Stimulated activated CD8-positive, alpha-beta memory T cell treated with anti-CD3 and anti-CD28 coated beads, Interleukin-15, amount 100 ng/mL, for 48 hours (primary cell): ENCODE measurements around the gene TBL1XR1.
"Not testable (repeated sequence)": the region's sequence is repeated elsewhere in the genome, so short reads cannot be mapped to it uniquely, and the experiment has no call there.

Experiments used
- DNase-seq, 2 donors: peaks; one replicate each; pipeline ENCODE4 v3.0.0-alpha.2; 2020; ENCODE audit warnings: low read depth in 2 of 2

The TBL1XR1 gene

DNA sequence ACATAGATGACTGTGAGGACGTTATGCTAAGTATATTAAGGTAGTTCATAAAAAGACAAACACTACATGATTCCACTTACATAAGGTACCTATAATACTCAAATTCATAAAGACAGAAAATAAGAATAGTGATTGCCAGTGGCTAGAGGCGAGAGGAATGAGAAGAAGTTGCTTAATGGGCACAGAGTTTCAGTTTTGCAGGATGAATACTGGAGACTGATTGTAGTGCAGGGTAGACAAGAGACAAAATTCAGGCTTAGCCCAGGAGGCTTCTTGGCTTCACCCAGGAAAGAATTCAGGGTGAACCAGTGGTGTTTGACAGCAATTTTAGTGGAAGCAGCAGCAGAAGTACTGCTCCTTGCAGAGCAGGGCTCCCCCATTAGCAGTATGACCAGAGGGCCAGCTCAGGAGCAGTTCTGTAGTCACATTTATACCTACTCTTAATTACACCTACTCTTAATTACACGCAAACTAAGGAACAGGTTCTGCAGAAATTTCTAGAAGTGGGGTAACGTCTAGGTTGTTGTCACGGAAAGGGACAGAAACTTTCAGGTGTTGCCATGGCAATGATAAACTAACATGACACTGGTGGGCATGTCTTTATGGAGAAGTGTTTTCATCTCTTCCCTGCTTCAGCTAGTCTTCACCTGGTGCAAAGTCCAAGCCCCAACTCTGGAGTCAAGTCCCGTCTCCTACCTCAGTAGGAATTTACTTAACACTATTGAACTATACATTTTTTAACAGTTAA is 55.2 kb downstream of the TBL1XR1 start:
- no peak for DNase-seq

DNA sequence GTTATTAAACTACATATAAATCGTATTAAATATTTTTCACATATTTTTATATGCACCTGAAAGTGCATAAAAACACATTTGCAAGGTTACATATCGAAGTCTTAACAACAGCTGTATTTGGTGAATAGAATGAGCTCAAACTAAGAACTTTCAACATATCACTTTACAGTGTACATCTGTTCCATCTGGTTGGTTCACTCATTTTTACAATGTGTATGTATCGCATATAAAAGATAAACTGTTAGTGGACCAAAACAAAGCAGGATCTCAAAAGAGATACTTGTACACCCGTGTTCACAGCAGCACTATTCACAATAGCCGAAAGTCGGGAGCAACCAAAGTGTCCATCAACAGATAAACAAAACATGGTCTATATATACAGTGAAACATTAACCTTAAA is 55.8 kb downstream of the TBL1XR1 start:
- no peak for DNase-seq

GRCh38 chr3:177139220-177139619 is 58.1 kb downstream of the TBL1XR1 start:
- DNase-seq: not testable (repeated sequence)

DNA sequence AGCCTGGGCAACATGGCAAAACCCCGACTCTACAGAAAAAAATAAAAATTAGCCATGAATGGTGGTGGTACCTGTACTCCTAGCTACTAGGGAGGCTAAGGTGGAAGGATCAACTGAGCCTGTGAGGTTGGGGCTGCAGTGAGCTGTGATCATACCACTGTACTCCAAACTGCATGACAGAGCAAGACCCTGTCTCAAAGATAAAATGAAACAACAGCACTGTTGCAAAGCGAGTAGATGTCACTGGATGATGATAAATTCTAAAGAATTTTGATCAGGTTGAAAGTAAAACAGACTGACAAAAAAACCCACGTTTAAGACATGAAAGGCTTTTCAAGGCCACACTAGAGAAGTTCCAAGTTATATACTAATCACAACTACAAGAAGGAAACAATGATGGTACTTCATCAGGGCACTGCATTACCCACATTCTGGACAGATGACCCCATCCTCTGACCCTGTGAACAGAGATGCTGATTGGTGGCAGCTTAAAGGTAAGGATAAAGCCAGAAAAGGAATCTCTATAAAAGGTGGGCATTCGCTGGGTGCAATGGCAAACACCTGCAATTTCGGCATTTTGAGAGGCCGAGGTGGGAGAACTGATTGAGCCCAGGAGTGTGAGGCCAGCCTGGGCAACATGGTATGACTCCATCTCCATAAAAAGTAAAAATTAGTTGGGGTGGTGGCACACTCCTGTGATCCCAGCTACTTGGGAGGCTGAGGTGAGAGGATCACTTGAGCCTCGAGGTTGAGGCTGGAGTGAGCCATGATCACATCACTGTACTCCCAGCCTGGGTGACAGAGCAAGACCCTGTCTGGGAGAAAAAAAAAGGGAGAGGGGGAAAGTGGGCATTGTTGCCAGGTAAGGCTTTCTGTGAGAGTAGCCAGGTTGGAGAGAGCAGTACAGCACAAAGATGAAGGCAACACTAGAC is 59.2 kb downstream of the TBL1XR1 start:
- DNase-seq: no peak

DNA sequence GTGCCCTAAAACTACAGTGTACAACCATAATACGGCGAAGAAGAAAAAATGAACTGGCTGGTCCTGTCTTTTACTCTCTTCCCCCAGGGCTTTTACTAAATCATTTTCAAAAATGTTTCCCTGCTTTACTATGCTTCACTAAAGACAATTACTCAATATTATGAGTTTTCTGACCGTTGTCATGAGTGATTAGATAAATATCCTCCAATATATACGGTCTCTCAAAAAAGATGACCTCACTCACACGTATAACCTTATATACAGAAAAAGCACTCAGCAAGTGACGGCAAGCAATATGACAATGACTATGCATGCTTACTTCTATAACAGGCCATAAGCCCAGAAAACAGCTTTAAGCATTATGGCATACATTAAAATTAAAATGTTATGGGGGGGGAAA is 60.5 kb downstream of the TBL1XR1 start:
- no peak for DNase-seq

DNA sequence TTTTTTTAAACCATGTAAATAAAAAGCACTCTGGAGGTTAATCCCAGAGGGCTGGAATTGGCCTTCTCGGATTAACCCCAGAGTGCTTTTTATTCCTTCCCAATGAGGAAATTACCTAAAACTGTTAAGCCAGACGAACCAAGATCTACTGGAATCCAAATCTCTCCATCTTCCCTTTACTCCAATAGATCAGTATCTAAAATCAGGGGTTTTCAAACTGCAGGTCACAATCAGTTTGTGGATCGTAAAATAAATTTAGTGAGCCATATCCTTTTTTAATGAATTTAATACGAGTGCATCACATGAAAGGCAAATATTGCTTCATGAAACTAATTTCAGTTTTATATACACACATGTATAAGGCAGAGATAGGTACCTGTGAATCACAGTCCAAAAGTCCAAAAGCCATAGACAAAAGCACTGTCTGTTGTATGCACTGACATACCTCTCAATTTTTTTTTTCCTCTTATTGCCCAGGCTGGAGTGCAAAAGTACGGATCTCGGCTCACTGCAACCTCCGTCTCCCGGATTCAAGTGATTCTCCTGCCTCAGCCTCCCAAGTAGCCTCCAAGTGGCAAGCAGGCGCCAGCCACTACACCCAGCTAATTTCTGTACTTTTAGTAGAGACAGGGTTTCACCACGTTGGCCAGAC is 61.3 kb downstream of the TBL1XR1 start:
- DNase-seq: no peak

GRCh38 chr3:177134816-177135210 is 62.5 kb downstream of the TBL1XR1 start:
- DNase-seq: no peak

GRCh38 chr3:177133860-177134815 is 63.1 kb downstream of the TBL1XR1 start:
- no peak for DNase-seq

DNA sequence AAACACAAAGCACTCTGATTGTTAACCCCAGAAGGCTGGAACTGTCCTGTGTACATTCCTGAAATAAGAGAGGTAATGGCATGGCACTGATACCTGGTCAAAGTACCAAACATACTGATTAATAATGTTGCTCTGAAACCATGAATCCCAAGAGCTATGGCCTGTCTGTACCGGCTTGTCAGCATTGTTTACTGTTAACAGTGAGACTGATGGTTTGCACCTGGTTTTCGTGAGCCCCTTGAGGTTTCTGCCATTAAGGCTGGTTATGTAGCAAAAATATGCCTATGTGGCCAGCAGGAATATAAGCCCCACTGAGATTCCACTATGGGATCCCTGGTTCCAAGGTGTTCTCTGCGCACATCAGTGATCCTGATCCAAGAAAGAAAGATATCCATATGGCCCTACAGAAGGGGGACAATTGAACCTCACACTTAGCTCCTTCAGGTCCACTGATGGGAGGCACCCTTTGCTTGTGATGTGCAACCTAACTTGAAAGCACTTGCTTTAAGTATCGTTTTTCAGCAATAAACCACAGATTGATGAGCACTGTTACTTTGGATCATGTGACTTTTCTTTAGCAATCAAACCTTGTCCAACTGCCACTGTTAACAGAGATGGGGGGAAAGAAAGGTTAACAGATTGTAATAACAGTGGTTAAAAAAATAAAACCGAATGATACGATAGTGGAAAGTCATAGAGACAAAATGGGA is 65.2 kb downstream of the TBL1XR1 start:
- no peak for DNase-seq

GRCh38 chr3:177127008-177127407 is 70.3 kb downstream of the TBL1XR1 start:
- no peak for DNase-seq

- DNase-seq: no peak
Observed at GRCh38 chr3:177126015-177126773, 71.1 kb downstream of the TBL1XR1 start.

- DNase-seq: no peak
Observed at GRCh38 chr3:177124882-177125281, 72.4 kb downstream of the TBL1XR1 start.

DNA sequence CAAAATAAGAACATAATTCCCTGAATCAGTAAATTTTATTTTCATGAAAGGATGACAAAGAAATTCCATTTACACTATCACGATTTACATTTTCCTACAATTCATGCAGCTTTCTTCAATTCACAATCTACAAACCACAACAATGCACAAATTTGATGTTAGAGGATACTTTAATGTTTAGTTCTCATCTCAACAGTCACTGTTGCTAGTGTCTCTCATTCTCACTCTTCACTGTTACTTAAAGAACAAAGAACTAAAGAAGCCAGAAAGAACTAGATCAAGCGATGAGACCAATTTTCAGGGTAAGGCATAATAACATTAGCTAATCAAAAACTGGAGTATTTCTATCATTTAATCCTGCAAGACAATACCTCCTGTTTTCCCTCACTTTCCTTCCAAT is 73.5 kb downstream of the TBL1XR1 start:
- no peak for DNase-seq

DNA sequence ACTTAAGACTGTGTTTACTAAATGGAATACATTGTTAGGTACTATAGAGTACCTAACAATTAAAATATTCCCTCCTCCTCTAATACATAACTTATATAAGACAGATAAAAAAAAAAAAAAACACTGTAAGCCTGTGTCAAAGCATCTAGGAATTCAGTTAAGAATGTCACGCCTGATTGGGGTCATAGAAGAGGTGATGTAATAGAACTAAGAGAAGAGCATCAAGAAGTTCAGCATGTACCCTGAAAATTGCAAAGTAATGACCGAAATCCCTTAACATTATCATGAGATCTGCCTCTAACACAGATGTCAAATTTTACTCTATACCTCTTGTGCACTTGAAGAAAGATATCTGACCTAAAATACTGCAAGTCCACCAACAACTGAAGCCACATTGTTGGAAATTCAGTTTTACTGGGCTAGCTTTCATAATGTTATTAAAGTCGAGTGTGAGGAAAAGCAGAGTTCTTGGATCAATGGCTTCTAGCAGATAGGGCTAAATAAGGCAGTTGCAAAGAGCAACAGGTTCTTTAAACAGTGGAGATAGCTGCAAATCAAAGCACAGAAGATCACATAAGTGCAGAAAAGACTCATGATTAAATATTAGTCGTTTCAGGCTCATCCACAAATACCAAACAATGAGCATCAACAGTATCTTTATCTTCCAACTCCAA is 75.0 kb downstream of the TBL1XR1 start:
- DNase-seq: no peak

DNA sequence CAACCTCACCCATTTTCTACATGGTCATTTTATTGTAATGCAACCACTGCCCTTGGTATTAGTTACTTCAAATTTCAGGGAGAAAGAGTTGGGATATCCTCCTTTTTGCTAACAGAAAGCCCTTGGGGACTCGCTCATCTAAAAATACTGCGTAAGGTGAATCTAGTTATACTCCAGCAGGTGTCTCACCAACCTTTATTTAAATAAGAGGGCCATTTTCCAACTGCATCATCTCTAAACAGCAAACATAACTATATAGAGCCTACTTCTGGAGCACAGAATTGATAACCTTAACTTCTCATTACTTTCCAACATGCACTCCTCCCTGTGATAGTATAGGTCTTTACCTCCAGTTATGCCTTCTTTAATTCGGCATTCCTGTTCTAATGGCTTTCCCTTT is 77.5 kb downstream of the TBL1XR1 start:
- DNase-seq: no peak

GRCh38 chr3:177114253-177114652 is 83.0 kb downstream of the TBL1XR1 start:
- DNase-seq: no peak

- no peak for DNase-seq
Observed at GRCh38 chr3:177111541-177111949, 85.7 kb downstream of the TBL1XR1 start.

DNA sequence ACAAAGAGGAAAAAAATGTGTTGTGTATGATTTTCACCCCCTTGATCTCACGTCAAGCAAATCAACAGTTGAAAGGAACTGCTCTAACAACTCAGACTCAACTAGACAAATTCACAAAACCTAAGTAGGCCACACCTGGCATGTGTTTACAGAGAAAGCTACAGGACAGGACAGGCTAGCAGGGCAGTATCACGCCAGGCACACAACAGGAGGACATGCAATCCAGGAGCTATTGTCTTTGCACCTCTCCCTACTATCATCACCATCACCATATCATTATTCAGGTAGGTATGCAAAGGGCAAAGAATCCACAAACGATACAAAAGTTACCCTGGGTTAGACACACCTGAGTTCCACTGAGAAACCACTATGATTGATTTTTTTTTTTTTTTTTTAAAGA is 86.4 kb downstream of the TBL1XR1 start:
- DNase-seq: no peak

DNA sequence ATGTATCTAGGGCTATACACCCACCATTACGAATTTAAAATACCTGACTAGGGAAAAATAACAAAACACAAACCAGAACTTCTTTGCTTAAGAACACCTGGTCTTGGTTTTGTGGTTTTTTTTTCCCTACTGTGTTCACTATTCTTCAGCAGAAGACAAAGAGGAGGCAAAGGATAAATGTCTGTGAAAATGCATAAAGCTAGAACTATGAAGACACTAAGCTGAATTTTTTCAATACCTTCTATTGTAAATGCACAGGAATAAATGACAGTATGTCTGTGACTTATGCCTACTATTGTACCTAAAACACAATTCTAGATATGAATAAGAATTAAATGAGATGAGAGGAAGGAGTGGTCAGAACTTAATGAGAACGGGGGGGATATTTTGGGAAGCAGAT is 86.9 kb downstream of the TBL1XR1 start:
- no peak for DNase-seq
